Activated CD8-positive, alpha-beta memory T cell treated with anti-CD3 and anti-CD28 coated beads for 48 hours (primary cell): ENCODE data around the gene TMEM52.

Experiments used
- DNase-seq, 3 experiments: peaks; one replicate each; pipeline ENCODE4 v3.0.0-alpha.2; 2020; ENCODE audit warnings: low read depth in 2 of 3, low spot score in 2 of 3

Gene TMEM52

GRCh38 chr1:1916851-1917251, 2.2 kb downstream of the TMEM52 start:
- DNase-seq: no peak

GRCh38 chr1:1915911-1916840, 2.9 kb downstream of the TMEM52 start:
- no peak for DNase-seq

GRCh38 chr1:1914971-1915692, 3.9 kb downstream of the TMEM52 start, which contains the start of gene CALML6:
CALML6 (plus strand) TSS chr1:1915260; CDS start chr1:1915281, 21 bp downstream.
- no peak for DNase-seq

GRCh38 chr1:1914101-1914970, 4.7 kb downstream of the TMEM52 start:
- no peak for DNase-seq

- no peak for DNase-seq
Observed at GRCh38 chr1:1911350-1912041, 7.6 kb downstream of the TMEM52 start.

GRCh38 chr1:1910651-1911331, 8.3 kb downstream of the TMEM52 start:
- DNase-seq: no peak

GRCh38 chr1:1910033-1910465, 9.0 kb downstream of the TMEM52 start:
- no peak for DNase-seq

GRCh38 chr1:1908506-1908791, 10.6 kb downstream of the TMEM52 start:
- DNase-seq: peak in 1 of 3 experiments; percentile 37

GRCh38 chr1:1907098-1907736, 11.9 kb downstream of the TMEM52 start:
- DNase-seq: no peak

GRCh38 chr1:1906185-1907097, 12.6 kb downstream of the TMEM52 start:
- peak in 2 of 3 experiments; percentile 33 to 45 for DNase-seq

GRCh38 chr1:1903224-1903623, 15.9 kb downstream of the TMEM52 start:
- no peak for DNase-seq

GRCh38 chr1:1901641-1902294, 17.3 kb downstream of the TMEM52 start:
- DNase-seq: no peak

GRCh38 chr1:1900883-1901640, 18.0 kb downstream of the TMEM52 start:
- DNase-seq: no peak

GRCh38 chr1:1899967-1900327, 19.1 kb downstream of the TMEM52 start:
- DNase-seq: no peak

- no peak for DNase-seq
Observed at GRCh38 chr1:1899266-1899966, 19.7 kb downstream of the TMEM52 start.

- no peak for DNase-seq
Observed at GRCh38 chr1:1898246-1898933, 20.7 kb downstream of the TMEM52 start.
